Keratinocyte (primary cell): ENCODE data around the gene ZP2. TPM values are rescaled to one million over a fixed set of nuclear protein-coding genes. Genes with fewer than 3 reads are reported as not detected.

Source experiments
- DNase-seq: peaks from one replicate; pipeline ENCODE4 v3.0.0-alpha.2; 2011; ENCODE audit warnings: low read depth, missing footprints, low spot score
- FAIRE-seq: peaks from 2 replicates; lab custom pipeline; 2011; peaks lifted over from hg19 to GRCh38; lab: Jason Lieb, UNC
- H2AFZ ChIP-seq: 2 replicates; pipeline ENCODE4 v1.6.0; 2012; ENCODE audit warnings: low read length, control low read depth, inconsistent platforms; ENCODE audit not compliant: control insufficient read depth
- H3K27ac ChIP-seq: 2 replicates; pipeline ENCODE4 v1.5.1; 2011; ENCODE audit warnings: low read length; ENCODE audit not compliant: control insufficient read depth, insufficient read depth
- H3K27me3 ChIP-seq: 3 replicates; pipeline ENCODE4 v1.6.0; 2011; ENCODE audit warnings: low read length; ENCODE audit not compliant: control insufficient read depth, insufficient read depth; ENCODE audit errors: extremely low read depth
- H3K36me3 ChIP-seq, 2 experiments: 2 replicates in 1 of 2; 3 replicates in 1 of 2; pipeline ENCODE4 v1.5.1; 2011; ENCODE audit warnings: low read length in 2 of 2, mild to moderate bottlenecking in 1 of 2; ENCODE audit not compliant: control insufficient read depth in 2 of 2, insufficient read depth in 2 of 2; ENCODE audit errors: extremely low read depth in 1 of 2
- H3K4me1 ChIP-seq: 3 replicates; pipeline ENCODE4 v1.5.1; 2011; ENCODE audit warnings: low read length; ENCODE audit not compliant: control insufficient read depth, insufficient read depth; ENCODE audit errors: extremely low read depth
- H3K4me2 ChIP-seq: 3 replicates; pipeline ENCODE4 v1.6.0; 2011; ENCODE audit warnings: low read depth, low read length; ENCODE audit not compliant: control insufficient read depth, insufficient read depth; ENCODE audit errors: extremely low read depth
- H3K4me3 ChIP-seq, 3 experiments: fragments of 200-600 bp in 1 of 3; sonication (generic) in 1 of 3; 2 replicates in 2 of 3; 3 replicates in 1 of 3; pipeline ENCODE4 v1.5.1; 2011 to 2016; ENCODE audit warnings: low read length in 3 of 3, mild to moderate bottlenecking in 3 of 3, control low read depth in 2 of 3, inconsistent platforms in 1 of 3, low read depth in 1 of 3, mixed read lengths in 1 of 3, mixed run types in 1 of 3, moderate library complexity in 1 of 3; ENCODE audit not compliant: control insufficient read depth in 2 of 3, insufficient read depth in 2 of 3; ENCODE audit errors: extremely low read depth in 1 of 3
- H3K79me2 ChIP-seq: 2 replicates; pipeline ENCODE4 v1.6.0; 2012; ENCODE audit warnings: low read length; ENCODE audit not compliant: control insufficient read depth, insufficient read depth
- H3K9ac ChIP-seq: 3 replicates; pipeline ENCODE4 v1.6.0; 2011; ENCODE audit warnings: low read length; ENCODE audit not compliant: control insufficient read depth, insufficient read depth; ENCODE audit errors: extremely low read depth
- H3K9me1 ChIP-seq: 3 replicates; pipeline ENCODE4 v1.6.0; 2011; ENCODE audit warnings: low read length; ENCODE audit not compliant: control insufficient read depth, insufficient read depth; ENCODE audit errors: extremely low read depth
- H3K9me3 ChIP-seq: 2 replicates; pipeline ENCODE4 v1.5.1; 2012; ENCODE audit warnings: low read depth, low read length; ENCODE audit not compliant: control insufficient read depth
- H4K20me1 ChIP-seq: 3 replicates; pipeline ENCODE4 v1.6.0; 2011; ENCODE audit warnings: low read length; ENCODE audit not compliant: control insufficient read depth, insufficient read depth; ENCODE audit errors: extremely low read depth
- EZH2 ChIP-seq: IDR thresholded peaks from one replicate; pipeline ENCODE4 v1.6.1; 2012; ENCODE audit warnings: inconsistent platforms, mild to moderate bottlenecking, low read length, moderate library complexity
- dilution Hi-C: fragments of 300-500 bp; cut with MboI; formaldehyde crosslinking; loops from one replicate; pipeline ENCODE4 v1.7.0; 2020; ENCODE audit warnings: low sequenced_read_pairs; ENCODE audit not compliant: extremely low pct_ligation_motif_present
- polyA plus RNA-seq, 5 experiments: library from polyadenylated mRNA; depleted of rRNA in 3 of 5; stranded (reverse) in 3 of 5; stranded (forward) in 1 of 5; unstranded in 1 of 5; fragments of >200 nt; gene quantifications; 1 replicate in 1 of 5; 2 replicates in 3 of 5; 3 replicates in 1 of 5; pipeline versions ENCODE4 v1.2.1 to v1.2.3, GENCODE V29; 2011 to 2012; ENCODE audit warnings: missing spikeins in 2 of 5, low read depth in 1 of 5, low replicate concordance in 1 of 5
- TF ChIP-seq, protein P1 (sequence below), 3 experiments: IDR thresholded peaks in 1 of 3; conservative IDR thresholded peaks in 1 of 3; optimal IDR thresholded peaks in 1 of 3; 2 replicates in 2 of 3; 3 replicates in 1 of 3; pipeline versions ENCODE3 to v1.5.1; 2011; ENCODE audit warnings: low read length in 3 of 3, mild to moderate bottlenecking in 3 of 3, moderate library complexity in 2 of 3, control low read depth in 1 of 3, inconsistent platforms in 1 of 3; ENCODE audit not compliant: insufficient read depth in 2 of 3; ENCODE audit errors: extremely low read depth in 1 of 3

Gene ZP2
- polyA plus RNA-seq, 1 donor (not counting 4 experiments of a cell fraction or from before 2014, with no cell fraction given), result not detected

DNA sequence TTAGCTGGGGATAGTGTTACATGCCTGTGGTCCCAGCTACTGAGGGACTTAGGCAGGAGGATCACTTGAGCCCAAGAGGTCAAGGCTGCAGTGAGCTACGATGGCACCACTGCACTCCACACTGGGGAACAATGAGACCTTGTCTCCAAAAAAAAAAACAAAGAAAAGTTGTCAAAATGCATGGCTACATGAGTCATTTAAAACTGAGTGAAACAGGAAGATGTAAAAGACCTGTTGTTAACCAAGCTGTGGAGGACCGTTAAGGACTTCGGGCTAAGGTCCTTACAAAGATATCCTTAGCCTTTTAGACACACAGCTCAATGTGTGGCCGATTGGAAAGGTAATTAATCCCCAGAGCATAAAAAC, 25.1 kb downstream of the ZP2 start:
- H3K4me1 ChIP-seq, result peaks cover 10% of the 10 kb centered on the region
- H3K27ac ChIP-seq, result no peak overlapping the region
- TF ChIP-seq, protein P1, sequence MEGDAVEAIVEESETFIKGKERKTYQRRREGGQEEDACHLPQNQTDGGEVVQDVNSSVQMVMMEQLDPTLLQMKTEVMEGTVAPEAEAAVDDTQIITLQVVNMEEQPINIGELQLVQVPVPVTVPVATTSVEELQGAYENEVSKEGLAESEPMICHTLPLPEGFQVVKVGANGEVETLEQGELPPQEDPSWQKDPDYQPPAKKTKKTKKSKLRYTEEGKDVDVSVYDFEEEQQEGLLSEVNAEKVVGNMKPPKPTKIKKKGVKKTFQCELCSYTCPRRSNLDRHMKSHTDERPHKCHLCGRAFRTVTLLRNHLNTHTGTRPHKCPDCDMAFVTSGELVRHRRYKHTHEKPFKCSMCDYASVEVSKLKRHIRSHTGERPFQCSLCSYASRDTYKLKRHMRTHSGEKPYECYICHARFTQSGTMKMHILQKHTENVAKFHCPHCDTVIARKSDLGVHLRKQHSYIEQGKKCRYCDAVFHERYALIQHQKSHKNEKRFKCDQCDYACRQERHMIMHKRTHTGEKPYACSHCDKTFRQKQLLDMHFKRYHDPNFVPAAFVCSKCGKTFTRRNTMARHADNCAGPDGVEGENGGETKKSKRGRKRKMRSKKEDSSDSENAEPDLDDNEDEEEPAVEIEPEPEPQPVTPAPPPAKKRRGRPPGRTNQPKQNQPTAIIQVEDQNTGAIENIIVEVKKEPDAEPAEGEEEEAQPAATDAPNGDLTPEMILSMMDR (optimal IDR thresholded peaks at IDR 0.05 in 1 of 3, IDR thresholded peaks at IDR 0.05 in 1 of 3, conservative IDR thresholded peaks at IDR 0.05 in 1 of 3; ENCODE audit: extremely low read depth in 1 of 3, insufficient read depth in 2 of 3, low read length in 3 of 3), result no peak
- H3K9me3 ChIP-seq, result no peaks in the 10 kb centered on the region
- no peaks in the 10 kb centered on the region for H3K79me2 ChIP-seq
- H3K9ac ChIP-seq, result no peak overlapping the region
- H3K36me3 ChIP-seq, result peaks cover 8 to 10% of the 10 kb centered on the region in 2 experiments
- no peak for FAIRE-seq
- no peaks in the 10 kb centered on the region for H3K9me1 ChIP-seq
- H3K27me3 ChIP-seq, result no peaks in the 10 kb centered on the region
- H3K4me3 ChIP-seq, result no peak overlapping the region
- no peaks in the 10 kb centered on the region for H4K20me1 ChIP-seq
- H3K4me2 ChIP-seq, result no peak overlapping the region
- dilution Hi-C loops, result no loop called here
- DNase-seq, result no peak
- no peak overlapping the region for H2AFZ ChIP-seq

DNA sequence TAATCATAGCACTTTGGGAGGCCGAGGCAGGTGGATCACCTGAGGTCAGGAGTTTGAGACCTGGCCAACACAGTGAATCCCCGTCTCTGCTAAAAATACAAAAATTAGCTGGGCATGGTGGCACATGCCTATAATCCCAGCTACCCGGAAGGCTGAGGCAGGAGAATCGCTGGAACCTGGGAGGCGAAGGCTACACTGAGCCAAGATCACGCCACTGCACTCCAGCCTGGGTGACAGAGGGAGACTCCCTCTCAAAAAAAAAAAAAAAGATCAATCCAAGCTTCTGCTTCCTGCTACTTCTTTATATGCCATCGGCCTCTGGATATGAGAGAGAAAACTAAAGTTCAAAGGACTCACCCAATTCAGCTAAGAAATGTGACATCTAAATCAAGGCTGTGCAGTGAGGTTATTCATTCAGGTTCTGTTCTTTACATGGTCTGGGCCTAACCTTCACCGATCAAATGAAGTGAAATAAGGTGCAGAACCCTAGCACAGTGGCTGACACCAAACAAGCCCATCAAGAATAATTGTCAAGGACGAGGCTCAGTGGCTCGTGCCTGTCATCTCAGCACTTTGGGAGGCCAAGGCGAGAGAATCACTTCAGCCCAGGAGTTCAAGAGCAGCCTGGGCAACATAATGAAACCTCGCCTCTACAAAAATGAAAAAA, 25.6 kb downstream of the ZP2 start:
- Histone ChIP-seq H4K20me1 (no peaks in the 10 kb centered on the region), H2AFZ (no peak overlapping the region), H3K79me2 (no peaks in the 10 kb centered on the region), H3K9ac (no peak overlapping the region), H3K27ac (no peak overlapping the region), H3K36me3 (peaks cover 10% of the 10 kb centered on the region in 2 experiments), H3K4me2 (no peak overlapping the region), H3K27me3 (no peaks in the 10 kb centered on the region), H3K9me1 (no peaks in the 10 kb centered on the region), H3K4me1 (peaks cover 10% of the 10 kb centered on the region), H3K9me3 (no peaks in the 10 kb centered on the region), H3K4me3 (no peak overlapping the region)
- DNase-seq, result no peak
- no peak for FAIRE-seq
- no peak for TF ChIP-seq EZH2
- TF ChIP-seq, protein P1 (optimal IDR thresholded peaks at IDR 0.05 in 1 of 3, IDR thresholded peaks at IDR 0.05 in 1 of 3, conservative IDR thresholded peaks at IDR 0.05 in 1 of 3; ENCODE audit: extremely low read depth in 1 of 3, insufficient read depth in 2 of 3, low read length in 3 of 3), result no peak
- dilution Hi-C loops, result no loop called here
